Activated naive CD4-positive, alpha-beta T cell treated with Interleukin-2 at 50 U/mL for 16 hours (primary cell): ENCODE measurements around the gene STK26.
A peak's percentile ranks its signal among the peaks of the same experiment; 100 is the strongest.
"Not testable (repeated sequence)": the region's sequence is repeated elsewhere in the genome, so short reads cannot be mapped to it uniquely, and the experiment has no call there.

ENCODE experiments used
- DNase-seq: peaks from one replicate; pipeline ENCODE4 v3.0.0-alpha.2; 2020

STK26 gene

DNA sequence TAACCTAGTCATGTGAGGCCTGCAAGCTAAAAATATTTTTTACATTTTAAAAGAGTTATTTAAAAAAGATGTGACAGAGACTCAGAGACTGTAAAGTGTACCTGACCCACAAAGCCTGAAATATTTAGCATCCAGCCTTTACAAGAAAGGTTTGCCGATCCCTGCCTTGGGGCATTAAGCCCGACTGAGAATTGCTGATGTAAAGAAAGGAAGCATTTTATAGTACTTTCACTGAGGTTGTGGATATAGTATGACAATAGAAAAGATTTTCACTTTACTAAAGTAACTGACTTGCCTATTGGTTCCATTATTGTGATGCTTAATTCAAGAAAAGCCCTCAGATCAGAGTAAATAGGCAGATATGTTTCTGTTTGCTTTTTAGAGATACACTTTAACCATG is 17.0 kb downstream of the STK26 start:
- no peak for DNase-seq

DNA sequence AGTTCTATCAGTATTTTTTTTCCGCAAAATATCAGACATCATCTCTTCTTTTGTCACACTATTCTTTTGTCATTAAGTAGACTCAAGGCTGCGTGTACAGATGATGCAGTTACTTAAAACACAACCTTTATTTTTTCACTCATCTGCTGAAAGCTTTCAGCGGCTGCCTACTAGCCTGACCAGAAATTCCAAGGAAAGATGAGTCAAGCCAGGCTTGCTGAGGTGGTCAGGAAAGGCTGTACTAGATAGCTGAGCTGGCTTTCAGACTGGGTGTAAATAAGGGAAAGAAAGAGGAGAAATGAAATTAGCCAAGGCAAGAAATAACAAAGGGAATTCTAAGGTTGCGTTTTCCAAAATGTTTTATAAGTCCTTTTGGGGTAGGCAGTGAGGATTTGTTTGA is 17.9 kb downstream of the STK26 start:
- no peak for DNase-seq

DNA sequence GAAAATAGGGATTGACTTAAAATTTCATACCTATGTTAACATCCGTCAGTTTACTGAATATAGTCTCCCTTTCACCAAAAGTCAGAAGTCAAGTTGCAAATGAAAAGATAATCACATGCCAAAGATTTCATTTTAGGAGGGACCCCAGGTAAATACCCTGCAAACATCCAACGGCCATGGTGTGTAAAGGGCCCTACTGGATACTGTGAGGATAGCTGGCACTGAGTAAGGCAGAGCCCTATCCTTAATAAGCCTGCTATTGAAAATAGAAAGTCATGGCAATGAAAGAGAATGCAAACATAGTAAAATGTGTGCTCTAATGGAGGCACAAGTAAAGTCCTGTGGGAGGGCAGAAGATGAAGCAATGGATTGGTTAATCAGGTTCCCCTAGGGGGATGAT is 20.9 kb downstream of the STK26 start:
- DNase-seq = no peak

- DNase-seq = no peak
These were observed 21.9 kb downstream of the STK26 start for GRCh38 chrX:132044953-132045352.

DNA sequence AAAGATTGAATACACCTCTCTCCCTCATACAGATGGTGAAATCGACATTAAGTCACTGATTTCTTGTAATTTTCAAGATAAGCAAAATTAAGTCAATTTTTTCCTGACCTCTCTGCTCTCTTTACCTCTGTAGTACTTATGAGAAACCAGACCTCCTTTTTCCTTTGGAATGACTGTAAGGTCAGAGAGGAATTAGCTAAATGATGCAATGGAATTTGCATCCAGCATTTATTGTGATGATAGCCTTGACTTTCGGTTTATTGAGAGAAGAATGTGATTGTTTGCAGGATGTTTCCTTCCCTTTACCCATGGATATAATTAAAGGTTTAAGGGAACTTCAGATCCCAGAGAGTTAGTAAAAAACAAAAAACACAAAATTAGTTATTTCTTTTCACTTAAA is 22.4 kb downstream of the STK26 start:
- DNase-seq = no peak

DNA sequence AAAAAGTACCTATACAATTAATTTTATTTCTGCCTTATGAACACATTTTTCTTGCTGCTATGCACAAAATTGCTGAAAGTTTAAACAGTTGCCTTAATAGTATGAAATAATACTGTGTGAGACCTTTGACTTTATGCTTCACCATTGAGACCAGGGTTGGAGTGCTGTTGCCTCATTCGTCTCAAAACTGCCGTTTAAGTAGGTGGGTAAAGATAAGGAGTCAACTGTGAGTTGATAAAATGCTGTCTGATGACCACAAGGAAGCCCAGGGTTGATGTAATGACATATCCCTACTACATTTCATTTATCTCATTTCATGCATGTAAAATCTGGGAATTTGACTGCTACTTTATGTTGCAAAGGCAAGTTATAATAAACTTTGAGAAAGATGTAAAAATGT is 23.4 kb downstream of the STK26 start:
- DNase-seq = no peak

- DNase-seq = not testable (repeated sequence)
These were observed 28.7 kb downstream of the STK26 start for GRCh38 chrX:132051778-132052177.

GRCh38 chrX:132058050-132058449 is 34.9 kb downstream of the STK26 start:
- DNase-seq = no peak

DNA sequence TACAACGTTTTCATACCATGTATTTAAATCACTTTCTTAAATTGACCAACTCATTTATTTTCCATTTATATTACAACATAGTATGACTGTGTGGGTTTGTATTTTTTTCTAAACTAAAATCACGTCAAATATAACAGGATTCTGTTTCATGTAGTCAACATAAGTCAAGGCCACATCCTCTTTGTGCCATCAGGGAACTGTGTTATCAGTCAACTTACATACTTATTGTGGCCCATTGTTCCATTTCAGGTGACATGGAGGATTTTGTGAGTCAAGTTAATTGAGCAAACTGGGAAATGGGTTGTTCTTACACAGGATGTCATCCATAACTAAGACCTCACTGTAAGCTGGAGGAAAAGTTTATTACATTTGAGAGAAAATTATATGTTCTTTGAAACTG is 35.9 kb downstream of the STK26 start:
- no peak for DNase-seq

GRCh38 chrX:132059973-132060540 is 37.0 kb downstream of the STK26 start:
- no peak for DNase-seq

DNA sequence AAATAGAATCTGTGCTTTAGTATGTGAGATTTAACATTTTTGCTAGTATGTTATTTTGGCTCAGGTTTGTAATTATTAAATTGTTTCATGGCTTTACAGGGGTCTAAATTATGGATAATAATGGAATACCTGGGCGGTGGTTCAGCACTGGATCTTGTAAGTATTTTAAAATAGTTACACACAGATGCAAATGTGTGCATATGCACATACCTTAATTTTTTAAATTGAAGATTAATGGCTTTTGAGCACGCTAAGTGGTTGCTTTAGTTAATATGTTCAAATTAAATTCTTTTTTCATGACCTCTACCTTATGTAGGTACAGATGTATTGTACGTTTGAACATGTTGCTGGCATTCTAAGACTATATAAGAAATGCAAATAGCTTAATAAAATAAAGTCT is 40.2 kb downstream of the STK26 start:
- no peak for DNase-seq

GRCh38 chrX:132063862-132064261 is 40.8 kb downstream of the STK26 start:
- DNase-seq = no peak

- DNase-seq = no peak
These were observed 45.3 kb downstream of the STK26 start for GRCh38 chrX:132068405-132068804.

- no peak for DNase-seq
These were observed 48.2 kb downstream of the STK26 start for GRCh38 chrX:132071254-132071653.

- no peak for DNase-seq
These were observed 54.3 kb downstream of the STK26 start for GRCh38 chrX:132077414-132077813.

- DNase-seq = no peak
These were observed 54.8 kb downstream of the STK26 start for GRCh38 chrX:132077912-132078311.

- DNase-seq = no peak
These were observed 62.7 kb downstream of the STK26 start for GRCh38 chrX:132085786-132086185.

GRCh38 chrX:132086672-132087071 is 63.6 kb downstream of the STK26 start:
- no peak for DNase-seq

- no peak for DNase-seq
These were observed 65.8 kb downstream of the STK26 start for GRCh38 chrX:132088864-132089263.

DNA sequence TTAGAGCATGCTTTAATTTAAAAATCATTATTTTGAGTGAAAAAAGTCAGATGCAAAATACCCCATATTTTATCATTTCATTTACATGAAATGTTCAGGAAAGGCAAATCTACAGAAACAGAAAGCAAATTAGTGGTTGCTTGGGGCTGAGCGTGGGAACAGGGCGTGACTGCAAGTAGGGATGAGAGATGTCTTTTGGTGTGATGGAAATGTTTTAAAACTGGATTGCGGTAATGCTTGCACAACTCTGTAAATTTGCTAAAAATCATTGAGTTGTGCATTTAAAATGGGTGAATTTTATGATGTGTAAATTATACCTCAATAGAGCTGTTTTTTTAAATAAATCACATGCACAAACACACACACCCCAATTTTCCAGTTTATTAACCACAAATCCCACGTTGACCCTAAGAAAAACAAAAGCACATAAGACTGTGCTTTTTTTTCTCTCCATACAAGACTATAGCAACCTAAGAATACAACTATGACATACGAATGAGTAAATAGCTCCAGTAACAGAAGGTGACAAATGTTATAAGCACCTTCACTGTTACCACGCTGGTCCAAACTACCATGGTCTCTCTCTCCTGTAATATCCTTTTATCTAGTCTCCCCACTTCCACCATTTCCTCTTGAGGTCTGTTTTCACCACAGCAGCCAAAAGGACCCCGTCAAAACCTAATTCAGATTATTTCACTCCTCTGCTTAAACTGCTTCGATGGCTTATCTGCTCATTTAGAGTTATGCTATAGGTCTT is 67.5 kb downstream of the STK26 start:
- DNase-seq = no peak

GRCh38 chrX:132092439-132093065 is 69.5 kb downstream of the STK26 start:
- DNase-seq = peak; percentile 42

DNA sequence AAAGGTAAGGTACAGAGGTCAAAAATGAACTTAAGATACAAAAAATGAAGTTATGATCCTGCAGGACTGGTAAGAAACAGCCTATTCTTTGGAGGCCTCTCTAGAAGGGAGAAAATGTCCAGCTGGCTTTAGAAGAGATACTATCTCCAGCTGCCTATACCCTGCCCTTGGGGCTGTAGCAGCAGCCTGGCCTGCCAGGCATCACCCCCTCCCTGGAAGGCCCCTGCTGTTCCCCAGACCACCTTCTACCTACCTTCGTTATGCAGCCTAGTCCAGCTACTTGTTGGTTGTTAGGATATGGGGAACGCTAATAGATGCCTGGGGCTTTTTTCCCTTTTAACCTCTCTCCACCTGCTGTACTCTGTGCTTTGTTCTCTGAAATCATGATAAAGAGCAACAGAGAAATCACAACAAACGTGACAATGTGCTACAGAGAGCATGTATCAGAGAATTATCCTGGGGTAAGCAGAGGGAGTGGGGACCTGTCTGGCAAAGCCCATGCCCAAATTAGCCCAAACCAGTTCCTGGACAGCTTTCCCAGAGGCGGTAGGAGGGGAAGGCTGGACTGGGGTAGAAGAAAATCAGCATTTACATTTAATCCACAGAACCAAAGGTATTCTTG is 70.2 kb downstream of the STK26 start:
- no peak for DNase-seq

GRCh38 chrX:132094164-132094563 is 71.1 kb downstream of the STK26 start:
- DNase-seq = no peak

GRCh38 chrX:132098704-132099103 is 75.6 kb downstream of the STK26 start:
- DNase-seq = not testable (repeated sequence)
